GM23338 (cell line): ENCODE results near the gene CFAP65.

ENCODE experiments used
- CREB1 ChIP-seq: fragments of 250-450 bp; sonication (Bioruptor Pico); IDR thresholded peaks from 2 replicates; pipeline ENCODE4 v1.5.0; 2020; ENCODE audit warnings: low read depth, mild to moderate bottlenecking, moderate library complexity
- ETS1 ChIP-seq: IDR thresholded peaks from 2 replicates; pipeline ENCODE4 v1.6.1; 2016; ENCODE audit warnings: antibody characterized with exemption
- EZH2 ChIP-seq: fragments of 200-600 bp; sonication (generic); IDR thresholded peaks from one replicate; pipeline ENCODE4 v1.8.0; 2017; ENCODE audit warnings: antibody characterized with exemption, mild to moderate bottlenecking, low read depth; ENCODE audit not compliant: unreplicated experiment
- EZH2phosphoT487 ChIP-seq: fragments of 200-600 bp; sonication (generic); IDR thresholded peaks from one replicate; pipeline ENCODE4 v1.8.1; 2018; ENCODE audit warnings: antibody characterized with exemption; ENCODE audit not compliant: unreplicated experiment
- JUNB ChIP-seq: IDR thresholded peaks from one replicate; pipeline ENCODE4 v1.6.1; 2016; ENCODE audit warnings: antibody characterized with exemption; ENCODE audit not compliant: unreplicated experiment
- POLR2AphosphoS5 ChIP-seq: IDR thresholded peaks from 2 replicates; pipeline ENCODE4 v1.6.1; 2016; ENCODE audit warnings: antibody characterized with exemption, low read depth
- ZNF331 ChIP-seq: fragments of 250-450 bp; sonication (Bioruptor Pico); IDR thresholded peaks from 2 replicates; pipeline ENCODE4 v1.5.0; 2020; ENCODE audit warnings: low read depth, mild to moderate bottlenecking, moderate library complexity
- TF ChIP-seq, protein P1 (sequence below), 2 experiments: fragments of 200-600 bp in 1 of 2; sonication (generic) in 1 of 2; conservative IDR thresholded peaks; 2 replicates each; pipeline versions ENCODE4 v1.5.1 to v1.6.1; 2016 to 2017; ENCODE audit warnings: antibody characterized with exemption in 2 of 2, low read depth in 2 of 2, mild to moderate bottlenecking in 2 of 2, moderate library complexity in 1 of 2
- TF ChIP-seq, protein P2 (sequence below): IDR thresholded peaks from one replicate; pipeline ENCODE4 v1.6.1; 2018; ENCODE audit warnings: antibody characterized with exemption; ENCODE audit not compliant: unreplicated experiment

DNA sequence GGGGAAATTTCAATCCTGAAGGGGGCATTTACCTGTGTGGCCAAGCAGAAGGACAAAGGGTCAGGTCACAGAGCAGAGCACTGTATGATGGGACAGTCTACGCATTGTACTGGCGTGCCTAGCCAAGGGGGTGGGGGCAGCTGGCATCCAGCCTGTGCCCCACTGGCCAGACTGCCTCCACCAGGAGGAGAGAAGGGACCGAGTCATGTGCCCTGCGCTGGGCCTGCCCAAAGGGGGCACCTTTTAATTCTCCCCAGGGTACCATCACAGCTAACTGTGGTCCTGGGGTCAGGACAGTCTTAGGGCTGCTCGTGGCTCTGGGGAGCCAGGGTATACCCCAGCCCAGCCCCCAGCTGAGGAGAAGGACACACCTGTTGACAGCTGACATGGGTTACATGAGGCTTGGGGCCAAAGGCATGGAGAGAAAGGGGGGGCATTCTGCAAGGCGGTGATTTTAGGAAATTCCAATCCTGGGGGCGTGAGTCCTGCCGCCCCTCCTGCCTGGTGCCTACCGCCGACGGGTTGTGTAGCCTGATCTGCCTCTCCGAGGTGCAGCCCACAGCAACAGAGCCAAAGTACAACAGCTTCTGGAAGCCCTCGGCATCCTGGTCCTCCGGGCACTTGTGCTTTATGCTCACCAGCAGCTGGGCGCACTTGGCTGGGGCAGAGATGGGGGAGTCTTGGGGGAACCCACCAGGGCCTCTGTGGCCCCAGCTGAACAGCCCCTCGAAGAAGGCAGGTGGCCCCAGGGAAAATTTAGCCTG, 11.0 kb downstream of the CFAP65 start:
- TF ChIP-seq, protein P1, sequence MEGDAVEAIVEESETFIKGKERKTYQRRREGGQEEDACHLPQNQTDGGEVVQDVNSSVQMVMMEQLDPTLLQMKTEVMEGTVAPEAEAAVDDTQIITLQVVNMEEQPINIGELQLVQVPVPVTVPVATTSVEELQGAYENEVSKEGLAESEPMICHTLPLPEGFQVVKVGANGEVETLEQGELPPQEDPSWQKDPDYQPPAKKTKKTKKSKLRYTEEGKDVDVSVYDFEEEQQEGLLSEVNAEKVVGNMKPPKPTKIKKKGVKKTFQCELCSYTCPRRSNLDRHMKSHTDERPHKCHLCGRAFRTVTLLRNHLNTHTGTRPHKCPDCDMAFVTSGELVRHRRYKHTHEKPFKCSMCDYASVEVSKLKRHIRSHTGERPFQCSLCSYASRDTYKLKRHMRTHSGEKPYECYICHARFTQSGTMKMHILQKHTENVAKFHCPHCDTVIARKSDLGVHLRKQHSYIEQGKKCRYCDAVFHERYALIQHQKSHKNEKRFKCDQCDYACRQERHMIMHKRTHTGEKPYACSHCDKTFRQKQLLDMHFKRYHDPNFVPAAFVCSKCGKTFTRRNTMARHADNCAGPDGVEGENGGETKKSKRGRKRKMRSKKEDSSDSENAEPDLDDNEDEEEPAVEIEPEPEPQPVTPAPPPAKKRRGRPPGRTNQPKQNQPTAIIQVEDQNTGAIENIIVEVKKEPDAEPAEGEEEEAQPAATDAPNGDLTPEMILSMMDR (conservative IDR thresholded peaks at IDR 0.05; ENCODE audit: low read depth in 2 of 2), result no peak
- no peak for TF ChIP-seq CREB1
- TF ChIP-seq EZH2, result no peak
- TF ChIP-seq POLR2AphosphoS5, result no peak
- TF ChIP-seq ZNF331, result no peak
- no peak for TF ChIP-seq EZH2phosphoT487
- TF ChIP-seq, protein P2, sequence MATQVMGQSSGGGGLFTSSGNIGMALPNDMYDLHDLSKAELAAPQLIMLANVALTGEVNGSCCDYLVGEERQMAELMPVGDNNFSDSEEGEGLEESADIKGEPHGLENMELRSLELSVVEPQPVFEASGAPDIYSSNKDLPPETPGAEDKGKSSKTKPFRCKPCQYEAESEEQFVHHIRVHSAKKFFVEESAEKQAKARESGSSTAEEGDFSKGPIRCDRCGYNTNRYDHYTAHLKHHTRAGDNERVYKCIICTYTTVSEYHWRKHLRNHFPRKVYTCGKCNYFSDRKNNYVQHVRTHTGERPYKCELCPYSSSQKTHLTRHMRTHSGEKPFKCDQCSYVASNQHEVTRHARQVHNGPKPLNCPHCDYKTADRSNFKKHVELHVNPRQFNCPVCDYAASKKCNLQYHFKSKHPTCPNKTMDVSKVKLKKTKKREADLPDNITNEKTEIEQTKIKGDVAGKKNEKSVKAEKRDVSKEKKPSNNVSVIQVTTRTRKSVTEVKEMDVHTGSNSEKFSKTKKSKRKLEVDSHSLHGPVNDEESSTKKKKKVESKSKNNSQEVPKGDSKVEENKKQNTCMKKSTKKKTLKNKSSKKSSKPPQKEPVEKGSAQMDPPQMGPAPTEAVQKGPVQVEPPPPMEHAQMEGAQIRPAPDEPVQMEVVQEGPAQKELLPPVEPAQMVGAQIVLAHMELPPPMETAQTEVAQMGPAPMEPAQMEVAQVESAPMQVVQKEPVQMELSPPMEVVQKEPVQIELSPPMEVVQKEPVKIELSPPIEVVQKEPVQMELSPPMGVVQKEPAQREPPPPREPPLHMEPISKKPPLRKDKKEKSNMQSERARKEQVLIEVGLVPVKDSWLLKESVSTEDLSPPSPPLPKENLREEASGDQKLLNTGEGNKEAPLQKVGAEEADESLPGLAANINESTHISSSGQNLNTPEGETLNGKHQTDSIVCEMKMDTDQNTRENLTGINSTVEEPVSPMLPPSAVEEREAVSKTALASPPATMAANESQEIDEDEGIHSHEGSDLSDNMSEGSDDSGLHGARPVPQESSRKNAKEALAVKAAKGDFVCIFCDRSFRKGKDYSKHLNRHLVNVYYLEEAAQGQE, result no peak
- no peak for TF ChIP-seq JUNB
- no peak for TF ChIP-seq ETS1
